Cardiac muscle cell (in vitro differentiated cells and primary cell): Measurements from ENCODE around the gene PM20D2. TPM values are rescaled to one million over a fixed set of nuclear protein-coding genes. Genes with fewer than 3 reads are reported as not detected.
A peak's percentile ranks its signal among the peaks of the same experiment; 100 is the strongest.

ENCODE experiments used
- DNase-seq, 2 donors: peaks; one replicate each; pipeline versions ENCODE4 v3.0.0 to v3.0.0-alpha.2; 2010 to 2017; ENCODE audit warnings: low read depth in 1 of 2, low spot score in 1 of 2
- H3K27ac ChIP-seq: fragments of 200-600 bp; sonication (generic); 2 replicates; pipeline ENCODE4 v1.5.1; 2016
- H3K27me3 ChIP-seq: fragments of 200-600 bp; sonication (generic); 2 replicates; pipeline ENCODE4 v1.6.0; 2016; ENCODE audit warnings: control low read depth
- H3K36me3 ChIP-seq: fragments of 200-600 bp; sonication (generic); 2 replicates; pipeline ENCODE4 v1.5.1; 2016; ENCODE audit warnings: control low read depth
- H3K4me1 ChIP-seq: fragments of 200-600 bp; sonication (generic); 2 replicates; pipeline ENCODE4 v1.8.1; 2017; ENCODE audit warnings: low read depth, mild to moderate bottlenecking, mixed run types
- H3K4me3 ChIP-seq: fragments of 200-600 bp; sonication (generic); 2 replicates; pipeline ENCODE4 v1.5.1; 2016; ENCODE audit warnings: mild to moderate bottlenecking
- H3K9me3 ChIP-seq: fragments of 200-600 bp; sonication (generic); 2 replicates; pipeline ENCODE4 v1.5.1; 2017; ENCODE audit warnings: low read depth, mild to moderate bottlenecking, control low read depth
- CTCF ChIP-seq: IDR thresholded peaks from 2 replicates; pipeline ENCODE4 v1.5.1; 2012; ENCODE audit warnings: low read depth, mild to moderate bottlenecking, low read length
- polyA plus RNA-seq: library from polyadenylated mRNA; unstranded; fragments of >200 nt; fragmentation: Nextera tagmentation; extraction: Ambion mirVana; gene quantifications from 2 replicates; pipeline ENCODE4 v1.2.1, GENCODE V29; 2016
- total RNA-seq: library from RNA; depleted of rRNA; stranded (reverse); fragments of >200 nt; gene quantifications from 2 replicates; pipeline ENCODE4 v1.2.3, GENCODE V29; 2016

PM20D2 gene
- total and polyA plus RNA-seq, 2 experiments from 2014 or later: 10.6 to 11.4 TPM

GRCh38 chr6:89138173-89138572 lies 7.7 kb upstream of the PM20D2 start:
- H3K9me3 ChIP-seq: no peaks in the 10 kb centered on the region
- peaks cover 7% of the 10 kb centered on the region for H3K27me3 ChIP-seq
- TF ChIP-seq CTCF: no peak
- no peak for DNase-seq
- no peaks in the 10 kb centered on the region for H3K36me3 ChIP-seq
- no peaks in the 10 kb centered on the region for H3K4me1 ChIP-seq
- no peak overlapping the region for H3K4me3 ChIP-seq
- H3K27ac ChIP-seq: no peak overlapping the region

- Histone ChIP-seq H3K27me3 (peaks cover 23% of the 10 kb centered on the region), H3K27ac (no peak overlapping the region)
These were observed 6.1 kb upstream of the PM20D2 start for GRCh38 chr6:89139509-89140346.

GRCh38 chr6:89140347-89141156 lies 5.3 kb upstream of the PM20D2 start:
- H3K27ac ChIP-seq: no peak overlapping the region

More at GRCh38 chr6:89139509-89140346, 6.1 kb upstream of the PM20D2 start:
- H3K9me3 ChIP-seq: no peaks in the 10 kb centered on the region
- TF ChIP-seq CTCF: no peak
- no peak overlapping the region for H3K4me3 ChIP-seq
- H3K36me3 ChIP-seq: no peaks in the 10 kb centered on the region
- DNase-seq: no peak
- H3K4me1 ChIP-seq: no peaks in the 10 kb centered on the region

GRCh38 chr6:89144354-89144906 lies 1.4 kb upstream of the PM20D2 start:
- Histone ChIP-seq H3K4me1 (peaks cover 9% of the 10 kb centered on the region), H3K9me3 (no peaks in the 10 kb centered on the region), H3K27ac (no peak overlapping the region), H3K27me3 (peaks cover 29% of the 10 kb centered on the region), H3K36me3 (no peaks in the 10 kb centered on the region), H3K4me3 (no peak overlapping the region)
- no peak for TF ChIP-seq CTCF
- no peak for DNase-seq

More at GRCh38 chr6:89140347-89141156, 5.3 kb upstream of the PM20D2 start:
- H3K27me3 ChIP-seq: peaks cover 25% of the 10 kb centered on the region
- no peak for DNase-seq
- no peak overlapping the region for H3K4me3 ChIP-seq
- no peak for TF ChIP-seq CTCF
- H3K4me1 ChIP-seq: no peaks in the 10 kb centered on the region
- H3K36me3 ChIP-seq: no peaks in the 10 kb centered on the region
- no peaks in the 10 kb centered on the region for H3K9me3 ChIP-seq

GRCh38 chr6:89145091-89145955 lies 532 bp upstream of the PM20D2 start:
- Histone ChIP-seq H3K4me3 (peak overlapping the region; percentile 40), H3K27me3 (peaks cover 29% of the 10 kb centered on the region), H3K9me3 (no peaks in the 10 kb centered on the region), H3K4me1 (peaks cover 9% of the 10 kb centered on the region), H3K36me3 (no peaks in the 10 kb centered on the region), H3K27ac (no peak overlapping the region)
- no peak for TF ChIP-seq CTCF
- peak in 1 of 2 donors; percentile 46 for DNase-seq
